ENCODE results near the gene CEACAM20.

- TF ChIP-seq, protein P1, sequence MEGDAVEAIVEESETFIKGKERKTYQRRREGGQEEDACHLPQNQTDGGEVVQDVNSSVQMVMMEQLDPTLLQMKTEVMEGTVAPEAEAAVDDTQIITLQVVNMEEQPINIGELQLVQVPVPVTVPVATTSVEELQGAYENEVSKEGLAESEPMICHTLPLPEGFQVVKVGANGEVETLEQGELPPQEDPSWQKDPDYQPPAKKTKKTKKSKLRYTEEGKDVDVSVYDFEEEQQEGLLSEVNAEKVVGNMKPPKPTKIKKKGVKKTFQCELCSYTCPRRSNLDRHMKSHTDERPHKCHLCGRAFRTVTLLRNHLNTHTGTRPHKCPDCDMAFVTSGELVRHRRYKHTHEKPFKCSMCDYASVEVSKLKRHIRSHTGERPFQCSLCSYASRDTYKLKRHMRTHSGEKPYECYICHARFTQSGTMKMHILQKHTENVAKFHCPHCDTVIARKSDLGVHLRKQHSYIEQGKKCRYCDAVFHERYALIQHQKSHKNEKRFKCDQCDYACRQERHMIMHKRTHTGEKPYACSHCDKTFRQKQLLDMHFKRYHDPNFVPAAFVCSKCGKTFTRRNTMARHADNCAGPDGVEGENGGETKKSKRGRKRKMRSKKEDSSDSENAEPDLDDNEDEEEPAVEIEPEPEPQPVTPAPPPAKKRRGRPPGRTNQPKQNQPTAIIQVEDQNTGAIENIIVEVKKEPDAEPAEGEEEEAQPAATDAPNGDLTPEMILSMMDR (IDR thresholded peaks at IDR 0.05) = no peak
- TF ChIP-seq POLR2A (IDR thresholded peaks at IDR 0.05) = no peak
Measured at GRCh38 chr19:44554641-44555246, 25.3 kb upstream of the CEACAM20 start.
